Left cardiac atrium (tissue), 4 donors: ENCODE measurements around the gene ABCC9. TPM values are rescaled to one million over a fixed set of nuclear protein-coding genes. Genes with fewer than 3 reads are reported as not detected.
"Not testable (repeated sequence)": the region's sequence is repeated elsewhere in the genome, so short reads cannot be mapped to it uniquely, and the experiment has no call there.

Experiments
- ATAC-seq, 2 donors: fragments of 200-7000 bp; cut with Tn5 transposase; one replicate each; pipeline ENCODE4 v1.9.1; 2020; ENCODE audit warnings: mild to moderate bottlenecking in 2 of 2, moderate library complexity in 2 of 2
- DNase-seq: peaks from one replicate; pipeline ENCODE4 v3.0.0-alpha.2; 2020
- intact Hi-C, 2 donors: fragments of 100-400 bp; cut with DNase I; formaldehyde crosslinking; loops; one replicate each; pipeline versions ENCODE4 v1.14.1 to v1.15.1; 2022 to 2023
- total RNA-seq, 2 donors: library from RNA; stranded (reverse); fragmentation: NEBNext Ultra II Directional; extraction: Animal tissue kit (Norgen Biotek cat#: 25700); gene quantifications; one replicate each; pipeline ENCODE4 v1.2.1, GENCODE V29; 2021
- donor health status: DM: no; HTN: yes; CAD: no.
- donor health status: DM: no; HTN: yes; CAD: no; lungs with severe emphysema.
- donor health status: DM: yes; HTN: yes; CAD: no.
- donor health status: Dilated cardiomyopathy.

The ABCC9 gene
- total RNA-seq, 2 donors from 2014 or later = 44.6 to 46.7 TPM

DNA sequence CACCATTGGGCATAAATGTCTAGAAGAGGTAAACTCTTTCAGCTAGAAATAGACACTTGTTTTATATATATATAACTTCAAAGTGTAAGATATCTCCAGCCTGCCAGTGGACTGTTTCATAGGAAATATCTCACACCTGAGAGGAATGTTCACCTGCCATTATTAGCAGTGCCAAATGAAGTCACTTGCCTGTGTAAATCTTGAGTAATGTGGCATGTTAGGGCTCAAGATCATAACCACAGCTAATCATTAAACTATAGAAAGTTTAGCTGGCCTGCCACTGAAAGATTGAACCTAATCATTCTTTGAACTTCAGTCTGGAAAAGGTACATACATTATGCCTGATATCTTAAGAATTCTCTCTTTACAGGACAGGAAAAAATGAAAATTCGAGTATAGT lies 141.2 kb downstream of the ABCC9 start:
- ATAC-seq = no peak
- no peak for DNase-seq
- intact Hi-C loops = no loop called here

DNA sequence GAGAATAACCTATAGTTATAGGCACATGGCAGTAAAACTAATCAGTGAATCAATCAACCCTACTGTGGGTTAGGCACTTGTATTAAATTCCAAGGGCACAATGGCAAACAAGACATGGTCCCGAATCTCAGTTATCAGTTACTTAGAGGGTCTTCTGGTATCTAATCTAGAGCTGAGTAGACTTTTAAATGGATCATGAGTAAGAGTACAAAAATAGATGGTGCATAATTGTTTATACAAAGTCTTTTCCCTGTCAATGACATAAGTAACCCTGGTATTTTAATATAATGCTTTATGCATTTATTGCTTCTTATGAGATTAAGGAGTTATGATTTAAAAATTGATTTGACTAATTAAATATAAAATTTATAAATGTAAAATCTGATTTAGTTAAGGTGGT lies 143.7 kb downstream of the ABCC9 start:
- intact Hi-C loops = no loop called here
- ATAC-seq (peak in 1 of 2 donors; percentile 34), DNase-seq (no peak)

DNA sequence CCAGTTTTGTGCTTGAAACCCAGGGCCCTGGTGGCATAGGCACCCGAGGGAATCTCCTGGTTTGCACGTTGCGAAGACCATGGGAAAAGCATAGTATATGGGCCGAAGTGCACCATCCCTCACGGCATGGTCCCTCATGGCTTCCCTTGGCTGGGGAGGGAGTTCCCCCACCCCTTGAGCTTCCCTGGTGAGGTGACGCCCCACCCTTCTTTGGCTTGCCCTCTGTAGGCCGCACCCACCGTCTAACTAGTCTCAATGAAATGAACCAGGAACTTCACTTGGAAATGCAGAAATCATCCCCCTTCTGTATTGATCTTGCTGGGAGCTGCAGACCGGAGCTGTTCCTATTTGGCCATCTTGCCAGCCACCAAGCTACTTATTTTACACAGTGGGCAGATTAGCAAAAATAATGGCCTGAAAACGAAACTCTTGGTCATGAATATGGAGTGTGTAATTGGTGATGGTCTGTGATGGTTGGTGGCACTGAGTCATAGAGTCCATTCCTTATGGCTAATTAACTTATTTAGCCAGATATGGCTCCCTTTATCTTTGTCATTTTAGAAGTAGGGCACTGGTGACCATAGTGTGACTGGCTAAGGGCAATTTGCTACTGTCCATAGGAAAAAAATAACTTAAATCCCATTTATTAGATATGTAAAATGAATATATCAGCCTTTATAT lies 145.4 kb downstream of the ABCC9 start:
- ATAC-seq (no peak), DNase-seq (no peak)
- intact Hi-C loops = no loop called here

DNA sequence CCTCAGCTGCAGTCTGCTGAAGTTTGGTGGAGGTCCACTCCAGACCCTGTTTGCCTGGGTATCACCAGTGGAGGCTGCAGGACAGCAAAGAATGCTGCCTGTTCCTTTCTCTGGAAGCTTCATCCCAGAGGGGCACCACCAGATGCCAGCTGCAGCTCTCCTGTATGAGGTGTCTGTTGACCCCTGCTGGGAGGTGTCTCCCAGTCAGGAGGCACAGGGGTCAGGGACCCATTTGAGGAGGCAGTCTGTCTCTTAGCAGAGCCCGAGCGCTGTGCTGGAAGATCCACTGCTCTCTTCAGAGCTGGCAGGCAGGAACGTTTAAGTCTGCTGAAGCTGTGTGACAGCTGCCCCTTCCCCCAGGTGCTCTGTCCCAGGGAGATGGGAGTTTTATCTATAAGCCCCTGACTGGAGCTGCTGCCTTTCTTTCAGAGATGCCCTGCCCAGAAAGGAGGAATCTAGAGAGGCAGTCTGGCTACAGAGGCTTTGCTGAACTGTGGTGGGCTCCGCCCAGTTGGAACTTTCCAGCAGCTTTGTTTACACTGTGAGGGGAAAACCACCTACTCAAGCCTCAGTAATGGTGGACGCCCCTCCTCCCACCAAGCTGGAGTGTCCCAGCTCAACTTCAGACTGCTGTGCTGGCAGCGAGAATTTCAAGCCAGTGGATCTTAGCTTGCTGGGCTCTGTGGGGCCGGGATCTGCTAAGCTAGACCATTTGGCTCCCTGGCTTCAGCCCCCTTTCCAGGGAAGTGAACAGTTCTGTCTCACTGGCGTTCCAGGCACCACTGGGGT lies 146.2 kb downstream of the ABCC9 start:
- DNase-seq, intact Hi-C loops, ATAC-seq: not testable (repeated sequence)

DNA sequence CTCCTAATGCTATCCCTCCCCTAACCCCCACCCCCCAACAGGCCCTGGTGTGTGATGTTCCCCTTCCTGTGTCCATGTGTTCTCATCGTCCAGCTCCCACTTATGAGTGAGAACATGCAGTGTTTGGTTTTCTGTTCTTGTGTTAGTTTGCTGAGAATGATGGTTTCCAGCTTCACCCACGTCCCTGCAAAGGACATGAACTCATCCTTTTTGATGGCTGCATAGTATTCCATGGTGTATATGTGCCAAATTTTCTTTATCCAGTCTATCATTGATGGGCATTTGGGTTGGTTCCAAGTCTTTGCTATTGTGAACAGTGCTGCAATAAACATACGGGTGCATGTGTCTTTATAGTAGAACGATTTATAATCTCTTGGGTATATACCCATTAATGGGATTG lies 151.5 kb downstream of the ABCC9 start:
- DNase-seq, intact Hi-C loops, ATAC-seq: not testable (repeated sequence)

DNA sequence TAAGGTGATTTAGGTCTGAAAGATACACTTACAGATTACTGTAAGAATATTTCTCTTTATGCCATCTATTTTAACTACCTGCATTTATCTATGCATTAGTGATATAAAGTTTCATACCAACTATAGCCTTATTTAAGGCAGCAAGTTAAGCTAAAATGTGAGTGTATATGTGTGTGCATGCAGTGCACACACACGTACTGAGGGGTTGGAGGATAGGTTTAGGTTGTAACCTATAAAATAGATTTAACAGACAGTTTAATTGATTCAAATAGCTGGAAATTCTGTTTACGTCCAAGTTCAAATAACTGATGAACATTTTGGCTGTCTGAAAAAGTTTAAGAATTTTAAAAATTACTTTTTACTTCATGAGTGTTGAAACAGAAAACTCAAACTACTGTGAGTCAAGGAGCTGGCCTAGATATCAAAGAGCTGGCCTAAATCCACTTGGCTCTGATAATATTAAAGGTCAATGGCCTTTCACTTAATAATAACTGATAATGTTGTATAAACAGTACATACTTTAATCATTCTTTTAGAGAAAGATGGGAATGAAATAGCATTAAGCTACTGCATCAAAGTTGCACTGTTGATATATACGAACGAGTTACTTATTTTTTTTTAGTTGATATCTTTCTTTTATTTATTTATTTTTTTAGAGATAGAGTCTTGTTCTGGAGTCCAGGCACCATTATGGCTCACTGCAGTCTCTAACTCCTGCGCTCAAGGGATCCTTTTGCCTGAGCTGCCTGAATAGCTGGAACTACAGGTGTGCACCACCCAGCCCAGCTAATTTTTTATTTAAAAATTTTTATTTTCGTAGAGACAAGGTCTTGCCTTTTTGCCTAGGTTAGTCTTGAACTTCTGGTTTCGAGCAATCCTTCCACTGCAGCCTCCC lies 152.9 kb downstream of the ABCC9 start:
- DNase-seq (no peak), ATAC-seq (peak in 1 of 2 donors; percentile 74)
- intact Hi-C loops = no loop called here

DNA sequence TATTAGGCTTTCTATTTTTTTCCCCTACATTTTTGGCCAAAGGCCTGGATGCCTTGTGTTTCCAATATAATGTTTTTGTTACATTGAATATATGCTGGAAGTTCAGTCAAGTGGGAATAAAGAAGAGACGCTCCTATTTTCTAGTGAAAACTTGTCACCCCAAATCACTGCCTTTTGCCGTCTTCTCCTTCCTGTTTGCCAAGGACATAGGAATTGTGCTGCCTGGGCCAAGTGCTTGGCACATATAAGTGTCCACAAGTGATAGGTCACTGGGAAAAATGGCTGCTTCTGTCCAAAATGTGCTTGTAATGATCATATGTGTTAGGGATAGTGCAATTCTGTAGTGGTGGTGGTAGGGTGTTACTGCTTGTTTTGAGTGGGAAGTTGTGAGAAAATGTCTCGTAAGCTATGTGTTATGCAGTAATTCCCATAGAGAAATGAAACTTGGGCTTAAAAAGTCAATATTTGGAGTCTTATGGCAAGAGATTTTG lies 155.1 kb downstream of the ABCC9 start:
- intact Hi-C loops = no loop called here
- DNase-seq = no peak
- no peak for ATAC-seq

DNA sequence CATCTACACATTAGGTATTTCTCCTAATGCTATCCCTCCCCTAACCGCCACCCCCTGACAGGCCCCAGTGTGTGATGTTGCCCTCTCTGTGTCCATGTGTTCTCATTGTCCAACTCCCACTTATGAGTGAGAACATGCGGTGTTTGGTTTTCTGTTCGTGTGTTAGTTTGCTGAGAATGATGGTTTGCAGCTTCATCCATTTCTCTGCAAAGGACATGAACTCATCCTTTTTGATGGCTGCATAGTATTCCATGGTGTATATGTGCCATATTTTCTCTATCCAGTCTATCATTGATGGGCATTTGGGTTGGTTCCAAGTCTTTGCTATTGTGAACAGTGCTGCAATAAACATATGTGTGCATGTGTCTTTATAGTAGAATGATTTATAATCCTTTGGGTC lies 158.5 kb downstream of the ABCC9 start:
- ATAC-seq, intact Hi-C loops, DNase-seq: not testable (repeated sequence)

DNA sequence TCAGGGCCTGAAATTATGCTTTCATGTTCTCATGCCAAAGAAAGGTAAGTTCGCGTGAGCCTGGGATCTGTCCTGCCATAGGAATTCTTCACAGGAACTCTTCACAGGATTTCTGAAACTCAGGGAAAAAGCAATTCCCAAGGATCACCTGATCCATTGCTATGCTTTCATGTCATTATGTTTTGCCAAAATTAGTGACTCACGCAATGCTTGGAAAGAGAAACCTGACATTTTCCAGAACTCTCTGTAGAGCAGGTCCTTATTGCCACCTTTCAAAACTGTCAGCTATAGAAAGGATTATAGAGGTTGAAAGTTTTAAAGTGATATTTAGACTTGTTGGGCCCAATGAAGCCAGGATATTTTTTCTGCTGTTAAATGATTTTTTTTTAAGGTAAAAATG lies 160.4 kb downstream of the ABCC9 start:
- DNase-seq = no peak
- ATAC-seq = no peak
- intact Hi-C loops = no loop called here

DNA sequence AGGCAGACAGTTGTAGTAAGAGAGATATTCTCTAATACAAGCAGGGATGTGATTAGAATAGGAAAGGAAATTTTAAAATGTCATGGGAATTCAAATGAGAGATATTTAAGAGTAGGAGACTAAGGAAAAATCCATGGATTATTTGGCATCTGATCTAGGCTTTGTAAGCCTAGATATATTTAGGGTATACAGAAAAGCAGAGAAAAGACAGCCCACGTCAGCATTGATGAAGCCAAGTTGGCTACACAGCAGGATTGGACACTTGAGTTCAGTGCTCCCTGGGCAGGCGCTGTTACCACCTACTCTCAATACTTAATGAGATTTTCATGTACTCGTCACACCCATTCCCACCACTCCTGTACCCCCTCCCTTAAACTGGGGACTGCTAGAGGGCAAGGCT lies 165.1 kb downstream of the ABCC9 start:
- no peak for ATAC-seq
- DNase-seq = peak; percentile 36
- intact Hi-C loops = loop anchor here in 1 of 2 donors (2.0 to 5.0 kb wide), 2 partner anchors 36 to 165 kb away; partner anchors contain the start of gene ABCC9

DNA sequence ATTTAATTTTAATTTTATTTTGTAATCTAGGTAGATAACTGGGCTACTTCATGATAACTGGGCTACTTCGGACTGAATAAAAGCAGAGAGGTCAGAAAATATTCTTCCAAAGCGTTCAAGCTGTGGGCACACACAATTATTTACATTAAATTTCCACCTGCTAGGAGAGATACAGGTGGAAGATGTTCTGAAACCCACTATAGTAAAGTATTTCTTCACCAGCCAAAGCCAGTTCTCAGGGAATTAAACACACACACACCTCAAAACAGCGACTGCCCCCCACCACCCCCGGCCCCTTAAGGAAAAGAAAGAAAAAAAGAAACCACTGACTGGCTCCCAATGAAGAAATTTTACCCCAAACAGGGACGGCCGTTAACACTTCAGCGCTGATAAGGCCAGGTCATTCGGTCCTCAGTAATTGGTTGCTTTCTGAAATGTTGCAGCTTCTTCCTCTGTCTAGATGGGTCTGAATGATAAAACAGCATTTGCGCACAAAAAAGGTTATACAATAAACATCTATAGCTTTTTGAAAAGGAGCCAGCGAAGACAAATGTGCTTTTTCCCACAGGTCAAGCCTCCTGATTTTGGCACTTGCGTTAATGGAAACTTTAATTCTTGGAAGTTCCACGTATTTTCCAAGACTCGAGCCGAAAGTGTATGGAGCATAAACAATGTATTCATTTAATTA lies 165.9 kb downstream of the ABCC9 start:
- no peak for ATAC-seq
- intact Hi-C loops = loop anchor here in 1 of 2 donors (5.0 kb wide), 1 partner anchor 37 kb away; no protein-coding TSS in a partner anchor

DNA sequence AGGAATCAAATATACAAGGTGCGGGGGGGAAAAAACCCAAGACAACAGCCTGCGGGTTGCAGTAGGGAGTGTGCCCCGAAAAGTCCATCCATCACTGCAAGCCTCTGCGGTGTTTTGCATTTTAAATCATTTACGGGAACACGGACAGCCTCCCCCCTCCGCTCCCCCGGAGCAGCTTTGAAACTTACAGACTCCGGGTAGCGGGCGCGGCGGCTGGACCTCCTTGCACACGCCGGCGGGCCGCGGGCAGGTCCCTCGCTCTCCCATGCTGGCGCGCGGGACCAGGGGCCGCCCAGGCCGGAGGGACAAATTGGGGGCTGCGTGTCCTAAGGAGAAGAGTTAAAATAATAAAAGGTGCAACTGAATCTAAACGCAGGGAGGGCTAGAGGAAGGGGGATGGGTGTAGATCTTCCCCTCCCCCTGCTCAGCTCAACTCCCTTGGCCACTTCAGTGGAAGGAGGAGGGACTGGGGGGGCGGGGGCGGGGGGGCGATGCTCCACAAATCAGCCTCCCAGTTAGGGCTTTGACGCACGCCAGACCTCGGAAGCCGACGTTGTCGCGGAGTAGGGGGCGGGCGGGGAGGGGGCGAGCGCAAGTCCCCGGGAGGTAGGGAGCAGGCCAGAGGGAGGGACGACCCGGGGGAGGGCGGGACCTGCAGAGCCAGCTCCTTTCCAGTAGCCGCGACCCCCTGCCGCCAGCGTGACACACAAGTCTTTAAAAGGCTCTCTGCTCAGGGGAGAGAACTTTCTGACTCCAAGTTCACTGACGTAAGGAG lies 166.7 kb downstream of the ABCC9 start, which contains the start of gene KCNJ8:
TSS of gene KCNJ8 (minus strand) at position 349 of the 775 bp plus-strand sequence. CDS start 1,090 bp downstream, outside the sequence.
- peak; percentile 89 for DNase-seq
- ATAC-seq = peak; percentile 93
- intact Hi-C loops = loop anchor here in 1 of 2 donors (5.0 kb wide), 2 partner anchors 38 to 218 kb away; no protein-coding TSS in a partner anchor

More for the DNA sequence above, 165.9 kb downstream of the ABCC9 start:
- DNase-seq = no peak

DNA sequence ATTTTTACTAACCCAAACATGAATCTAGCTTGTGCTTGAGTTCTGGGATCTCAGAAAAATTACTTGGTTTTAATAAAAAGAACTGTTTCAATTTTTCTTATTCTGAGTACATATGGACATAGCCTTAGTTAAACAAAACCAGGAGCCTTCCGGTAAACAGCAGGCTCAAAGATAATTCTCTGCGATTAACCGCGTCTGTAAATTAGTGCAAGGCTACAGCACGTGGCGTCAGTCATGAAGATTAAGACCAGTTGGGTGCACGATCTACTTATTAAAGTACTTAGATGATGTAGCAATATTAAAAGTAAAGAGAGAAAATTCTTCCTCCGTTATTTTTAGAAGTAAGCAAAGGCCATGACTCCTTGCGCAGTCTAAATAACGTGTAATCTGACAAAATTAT lies 167.4 kb downstream of the ABCC9 start:
- DNase-seq (no peak), ATAC-seq (peak in 1 of 2 donors; percentile 6)
- intact Hi-C loops = loop anchor here in 1 of 2 donors (5.0 kb wide), 1 partner anchor 218 kb away; no protein-coding TSS in a partner anchor

DNA sequence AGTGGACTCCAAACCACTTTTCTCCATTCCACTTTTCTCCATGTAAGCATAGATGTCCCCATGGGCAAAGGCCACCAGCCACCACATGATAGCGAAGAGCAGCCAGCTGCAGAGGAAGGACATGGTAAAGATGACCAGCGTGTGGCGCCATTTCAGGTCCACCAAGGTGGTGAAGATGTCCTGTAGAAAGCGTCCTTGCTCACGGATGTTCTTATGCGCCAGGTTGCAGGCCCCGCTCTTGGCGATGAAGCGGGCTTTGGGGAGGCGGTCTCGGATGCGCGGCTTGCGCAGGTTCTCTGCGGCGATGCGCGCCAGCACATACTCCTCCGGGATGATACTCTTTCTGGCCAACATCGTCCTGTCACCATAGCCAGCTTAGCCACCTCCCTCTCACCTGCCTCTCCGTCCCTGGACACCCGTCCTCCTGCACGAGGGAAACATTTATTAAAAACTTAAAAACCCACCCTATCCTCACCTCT lies 167.9 kb downstream of the ABCC9 start:
- intact Hi-C loops = loop anchor here in 1 of 2 donors (5.0 kb wide), 1 partner anchor 219 kb away; no protein-coding TSS in a partner anchor
- ATAC-seq (peak; percentile 27 to 53), DNase-seq (peak; percentile 59)

DNA sequence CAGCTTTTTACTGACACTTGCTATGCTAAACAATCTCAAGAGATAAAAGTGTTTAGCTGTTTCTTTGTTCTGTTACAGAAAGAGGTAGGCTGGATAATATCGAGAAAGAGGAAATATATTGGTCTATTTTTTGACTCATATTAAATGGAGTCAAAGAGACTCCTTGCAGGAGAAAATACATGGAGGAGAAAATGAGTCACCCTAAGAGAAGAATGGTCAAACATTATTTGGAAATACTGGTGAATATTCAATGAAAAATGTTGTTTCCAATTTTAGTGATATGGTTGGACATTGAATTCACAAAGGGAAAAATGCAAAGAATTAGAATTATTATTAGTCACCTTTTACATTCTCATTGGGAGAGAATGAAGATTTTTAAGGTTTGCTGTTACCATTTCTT lies 169.9 kb downstream of the ABCC9 start:
- no peak for DNase-seq
- ATAC-seq = no peak
- intact Hi-C loops = loop anchor here in 1 of 2 donors (5.0 kb wide), 1 partner anchor 221 kb away; no protein-coding TSS in a partner anchor

DNA sequence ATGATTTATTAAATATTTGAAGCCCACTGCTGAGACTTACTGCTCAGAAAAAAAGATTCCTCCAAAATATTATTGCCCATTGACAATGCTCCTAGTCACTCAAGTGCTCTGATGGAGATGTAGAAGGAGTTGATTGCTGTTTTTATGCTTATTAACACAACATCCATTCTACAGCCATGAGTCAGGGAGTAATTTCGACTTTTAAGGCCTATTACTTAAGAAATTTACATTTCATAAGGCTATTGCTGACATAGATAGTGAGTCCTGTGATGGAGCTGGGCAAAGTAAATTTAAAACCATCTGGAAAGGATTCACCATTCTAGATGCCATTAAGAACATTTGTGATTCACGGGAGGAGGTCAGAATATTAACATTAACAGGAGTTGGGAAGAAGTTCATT lies 171.9 kb downstream of the ABCC9 start:
- intact Hi-C loops = no loop called here
- DNase-seq (no peak), ATAC-seq (no peak)

DNA sequence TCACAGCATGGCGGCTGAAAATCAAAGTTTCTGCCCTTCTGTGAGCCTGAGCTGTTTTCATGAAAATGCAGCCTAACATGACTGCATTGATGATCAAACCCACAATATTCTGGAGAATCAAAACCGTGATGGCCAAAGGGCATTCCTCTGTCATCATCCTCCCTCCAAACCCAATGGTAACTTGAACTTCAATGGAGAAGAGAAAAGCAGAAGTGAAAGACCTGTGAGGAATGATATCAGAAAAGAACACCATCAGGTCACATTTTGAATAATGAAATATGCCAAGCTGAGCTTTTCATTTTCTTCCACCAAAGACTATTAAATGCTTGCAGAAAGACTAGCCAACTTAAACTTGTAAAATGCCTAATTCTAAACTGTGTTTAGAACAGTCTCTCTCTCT lies 174.8 kb downstream of the ABCC9 start:
- DNase-seq (no peak), ATAC-seq (no peak)
- intact Hi-C loops = no loop called here
